Neural cell (in vitro differentiated cells): ENCODE data around the gene TFDP1. TPM values are rescaled to one million over a fixed set of nuclear protein-coding genes. Genes with fewer than 3 reads are reported as not detected.

Experiments
- H2AFZ ChIP-seq: fragments of 200-600, 300-800 bp; sonication (generic), shearing (Covaris generic); 2 replicates; pipeline ENCODE4 v1.6.0; 2014; ENCODE audit warnings: low read depth, mild to moderate bottlenecking, antibody characterized with exemption, low read length, moderate library complexity
- H3F3A ChIP-seq: fragments of 200-600 bp; shearing (Covaris generic); 2 replicates; pipeline ENCODE4 v1.6.1; 2016; ENCODE audit warnings: mild to moderate bottlenecking, moderate library complexity, mixed read lengths, antibody characterized with exemption, low read length; ENCODE audit not compliant: insufficient read depth, poor library complexity, severe bottlenecking
- H3K27ac ChIP-seq: fragments of 200-600, 300-800 bp; sonication (generic), shearing (Covaris generic); 2 replicates; pipeline ENCODE4 v1.5.1; 2014; ENCODE audit warnings: mild to moderate bottlenecking, low read length, moderate library complexity
- H3K27me3 ChIP-seq: fragments of 300-800, 200-600 bp; sonication (generic), shearing (Covaris generic); 2 replicates; pipeline ENCODE4 v1.6.0; 2014; ENCODE audit warnings: mild to moderate bottlenecking, low read depth, low read length, moderate library complexity; ENCODE audit not compliant: insufficient read depth
- H3K36me3 ChIP-seq: fragments of 300-800, 200-600 bp; sonication (generic), shearing (Covaris generic); 2 replicates; pipeline ENCODE4 v1.5.1; 2014; ENCODE audit warnings: mild to moderate bottlenecking, antibody characterized with exemption, low read length, moderate library complexity; ENCODE audit not compliant: insufficient read depth
- H3K4me2 ChIP-seq: fragments of 300-800, 200-600 bp; sonication (generic), shearing (Covaris generic); 2 replicates; pipeline ENCODE4 v1.6.0; 2014; ENCODE audit warnings: mild to moderate bottlenecking, low read length
- H3K4me3 ChIP-seq: fragments of 300-800, 200-600 bp; sonication (generic), shearing (Covaris generic); 2 replicates; pipeline ENCODE4 v1.5.1; 2014; ENCODE audit warnings: mild to moderate bottlenecking, low read length, moderate library complexity
- H3K79me2 ChIP-seq: fragments of 200-600 bp; shearing (Covaris generic); replicated peaks from 2 replicates; pipeline ENCODE4 v1.6.0; 2014; ENCODE audit warnings: mild to moderate bottlenecking, low read length, moderate library complexity; ENCODE audit not compliant: insufficient read depth
- H3K9ac ChIP-seq: fragments of 300-800, 200-600 bp; sonication (generic), shearing (Covaris generic); 2 replicates; pipeline ENCODE4 v1.6.1; 2016; ENCODE audit warnings: mild to moderate bottlenecking, low read length, mixed read lengths
- H3K9me2 ChIP-seq: fragments of 200-600 bp; shearing (Covaris generic); 2 replicates; pipeline ENCODE4 v1.6.1; 2016; ENCODE audit warnings: mild to moderate bottlenecking, low read length, mixed read lengths; ENCODE audit not compliant: insufficient read depth
- H3K9me3 ChIP-seq: fragments of 200-600, 300-800 bp; sonication (generic), shearing (Covaris generic); 2 replicates; pipeline ENCODE4 v1.6.1; 2016; ENCODE audit warnings: mild to moderate bottlenecking, mixed run types, low read length, moderate library complexity, mixed read lengths
- H4K20me1 ChIP-seq: fragments of 200-600 bp; shearing (Covaris generic); 2 replicates; pipeline ENCODE4 v1.6.1; 2016; ENCODE audit warnings: mild to moderate bottlenecking, mixed run types; ENCODE audit not compliant: insufficient read depth
- EP300 ChIP-seq: fragments of 450-650 bp; conservative IDR thresholded peaks from 2 replicates; pipeline ENCODE4 v1.6.1; 2014; ENCODE audit warnings: antibody characterized with exemption, mild to moderate bottlenecking, moderate library complexity; ENCODE audit not compliant: poor library complexity, severe bottlenecking
- EZH2 ChIP-seq: fragments of 200-600, 300-800 bp; shearing (Covaris generic), sonication (generic); IDR thresholded peaks from 2 replicates; pipeline ENCODE4 v1.6.1; 2014; ENCODE audit warnings: antibody characterized with exemption, low read length, borderline replicate concordance, mild to moderate bottlenecking; ENCODE audit not compliant: insufficient read depth, poor library complexity, severe bottlenecking
- MXI1 ChIP-seq: fragments of 450-650 bp; conservative IDR thresholded peaks from 2 replicates; pipeline ENCODE4 v1.6.1; 2014; ENCODE audit warnings: antibody characterized with exemption, mild to moderate bottlenecking; ENCODE audit not compliant: poor library complexity, severe bottlenecking
- POLR2AphosphoS5 ChIP-seq: IDR thresholded peaks from 2 replicates; pipeline ENCODE4 v1.6.1; 2012
- RAD21 ChIP-seq: fragments of 450-650 bp; conservative IDR thresholded peaks from 2 replicates; pipeline ENCODE4 v1.6.1; 2014; ENCODE audit warnings: antibody characterized with exemption, mild to moderate bottlenecking, moderate library complexity
- SMC3 ChIP-seq: fragments of 450-650 bp; conservative IDR thresholded peaks from 2 replicates; pipeline ENCODE4 v1.6.1; 2014; ENCODE audit warnings: antibody characterized with exemption, mild to moderate bottlenecking, moderate library complexity; ENCODE audit not compliant: poor library complexity
- TAF1 ChIP-seq: IDR thresholded peaks from 2 replicates; pipeline ENCODE4 v1.6.1; 2012; ENCODE audit warnings: low read depth
- polyA plus RNA-seq: library from polyadenylated mRNA; depleted of rRNA; stranded (reverse); fragments of >200 nt; gene quantifications from 2 replicates; pipeline ENCODE4 v1.2.3, GENCODE V29; 2014
- TF ChIP-seq, protein P1 (sequence below): IDR thresholded peaks from 2 replicates; pipeline ENCODE4 v1.6.1; 2012; ENCODE audit warnings: borderline replicate concordance
- TF ChIP-seq, protein P2 (sequence below): fragments of 450-650 bp; IDR thresholded peaks from 2 replicates; pipeline ENCODE4 v1.5.1; 2014; ENCODE audit warnings: antibody characterized with exemption, mild to moderate bottlenecking, moderate library complexity; ENCODE audit not compliant: poor library complexity, severe bottlenecking

The TFDP1 gene
- polyA plus RNA-seq, 1 donor from 2014 or later, result 81.2 TPM

DNA sequence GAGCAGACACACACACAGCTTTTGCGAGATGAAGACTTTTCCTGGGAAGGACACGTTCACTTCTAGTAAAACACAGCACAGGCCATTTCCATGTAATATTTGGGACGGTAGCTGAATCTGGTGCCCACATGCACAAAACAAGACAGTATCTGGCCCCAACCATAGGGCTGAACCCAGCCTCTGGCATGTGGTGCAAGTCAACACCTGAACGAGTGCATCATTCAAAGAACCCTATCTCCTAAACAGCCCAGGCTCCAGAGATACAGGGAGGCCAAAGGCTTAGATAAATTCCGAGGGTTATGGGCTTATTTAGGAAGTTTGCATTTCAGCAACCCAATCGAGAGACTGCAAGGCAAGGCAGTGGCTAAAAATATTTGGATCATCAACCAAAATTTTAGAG, 2.7 kb upstream of the TFDP1 start:
- Histone ChIP-seq H3K9me3 (no peaks in the 10 kb centered on the region), H3K36me3 (no peaks in the 10 kb centered on the region), H3K79me2 (peaks cover 11% of the 10 kb centered on the region), H3K9me2 (no peaks in the 10 kb centered on the region), H3K27me3 (no peaks in the 10 kb centered on the region), H4K20me1 (no peaks in the 10 kb centered on the region), H3F3A (no peaks in the 10 kb centered on the region), H3K4me2 (no peak overlapping the region), H3K9ac (no peak overlapping the region), H3K27ac (no peak overlapping the region), H3K4me3 (no peak overlapping the region), H2AFZ (no peak overlapping the region)
- TF ChIP-seq RAD21, result no peak
- TF ChIP-seq, protein P1, sequence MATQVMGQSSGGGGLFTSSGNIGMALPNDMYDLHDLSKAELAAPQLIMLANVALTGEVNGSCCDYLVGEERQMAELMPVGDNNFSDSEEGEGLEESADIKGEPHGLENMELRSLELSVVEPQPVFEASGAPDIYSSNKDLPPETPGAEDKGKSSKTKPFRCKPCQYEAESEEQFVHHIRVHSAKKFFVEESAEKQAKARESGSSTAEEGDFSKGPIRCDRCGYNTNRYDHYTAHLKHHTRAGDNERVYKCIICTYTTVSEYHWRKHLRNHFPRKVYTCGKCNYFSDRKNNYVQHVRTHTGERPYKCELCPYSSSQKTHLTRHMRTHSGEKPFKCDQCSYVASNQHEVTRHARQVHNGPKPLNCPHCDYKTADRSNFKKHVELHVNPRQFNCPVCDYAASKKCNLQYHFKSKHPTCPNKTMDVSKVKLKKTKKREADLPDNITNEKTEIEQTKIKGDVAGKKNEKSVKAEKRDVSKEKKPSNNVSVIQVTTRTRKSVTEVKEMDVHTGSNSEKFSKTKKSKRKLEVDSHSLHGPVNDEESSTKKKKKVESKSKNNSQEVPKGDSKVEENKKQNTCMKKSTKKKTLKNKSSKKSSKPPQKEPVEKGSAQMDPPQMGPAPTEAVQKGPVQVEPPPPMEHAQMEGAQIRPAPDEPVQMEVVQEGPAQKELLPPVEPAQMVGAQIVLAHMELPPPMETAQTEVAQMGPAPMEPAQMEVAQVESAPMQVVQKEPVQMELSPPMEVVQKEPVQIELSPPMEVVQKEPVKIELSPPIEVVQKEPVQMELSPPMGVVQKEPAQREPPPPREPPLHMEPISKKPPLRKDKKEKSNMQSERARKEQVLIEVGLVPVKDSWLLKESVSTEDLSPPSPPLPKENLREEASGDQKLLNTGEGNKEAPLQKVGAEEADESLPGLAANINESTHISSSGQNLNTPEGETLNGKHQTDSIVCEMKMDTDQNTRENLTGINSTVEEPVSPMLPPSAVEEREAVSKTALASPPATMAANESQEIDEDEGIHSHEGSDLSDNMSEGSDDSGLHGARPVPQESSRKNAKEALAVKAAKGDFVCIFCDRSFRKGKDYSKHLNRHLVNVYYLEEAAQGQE, result no peak
- no peak for TF ChIP-seq TAF1
- TF ChIP-seq MXI1, result no peak
- TF ChIP-seq, protein P2, sequence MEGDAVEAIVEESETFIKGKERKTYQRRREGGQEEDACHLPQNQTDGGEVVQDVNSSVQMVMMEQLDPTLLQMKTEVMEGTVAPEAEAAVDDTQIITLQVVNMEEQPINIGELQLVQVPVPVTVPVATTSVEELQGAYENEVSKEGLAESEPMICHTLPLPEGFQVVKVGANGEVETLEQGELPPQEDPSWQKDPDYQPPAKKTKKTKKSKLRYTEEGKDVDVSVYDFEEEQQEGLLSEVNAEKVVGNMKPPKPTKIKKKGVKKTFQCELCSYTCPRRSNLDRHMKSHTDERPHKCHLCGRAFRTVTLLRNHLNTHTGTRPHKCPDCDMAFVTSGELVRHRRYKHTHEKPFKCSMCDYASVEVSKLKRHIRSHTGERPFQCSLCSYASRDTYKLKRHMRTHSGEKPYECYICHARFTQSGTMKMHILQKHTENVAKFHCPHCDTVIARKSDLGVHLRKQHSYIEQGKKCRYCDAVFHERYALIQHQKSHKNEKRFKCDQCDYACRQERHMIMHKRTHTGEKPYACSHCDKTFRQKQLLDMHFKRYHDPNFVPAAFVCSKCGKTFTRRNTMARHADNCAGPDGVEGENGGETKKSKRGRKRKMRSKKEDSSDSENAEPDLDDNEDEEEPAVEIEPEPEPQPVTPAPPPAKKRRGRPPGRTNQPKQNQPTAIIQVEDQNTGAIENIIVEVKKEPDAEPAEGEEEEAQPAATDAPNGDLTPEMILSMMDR, result no peak
- no peak for TF ChIP-seq EP300
- TF ChIP-seq EZH2, result no peak
- no peak for TF ChIP-seq POLR2AphosphoS5
- TF ChIP-seq SMC3, result no peak

DNA sequence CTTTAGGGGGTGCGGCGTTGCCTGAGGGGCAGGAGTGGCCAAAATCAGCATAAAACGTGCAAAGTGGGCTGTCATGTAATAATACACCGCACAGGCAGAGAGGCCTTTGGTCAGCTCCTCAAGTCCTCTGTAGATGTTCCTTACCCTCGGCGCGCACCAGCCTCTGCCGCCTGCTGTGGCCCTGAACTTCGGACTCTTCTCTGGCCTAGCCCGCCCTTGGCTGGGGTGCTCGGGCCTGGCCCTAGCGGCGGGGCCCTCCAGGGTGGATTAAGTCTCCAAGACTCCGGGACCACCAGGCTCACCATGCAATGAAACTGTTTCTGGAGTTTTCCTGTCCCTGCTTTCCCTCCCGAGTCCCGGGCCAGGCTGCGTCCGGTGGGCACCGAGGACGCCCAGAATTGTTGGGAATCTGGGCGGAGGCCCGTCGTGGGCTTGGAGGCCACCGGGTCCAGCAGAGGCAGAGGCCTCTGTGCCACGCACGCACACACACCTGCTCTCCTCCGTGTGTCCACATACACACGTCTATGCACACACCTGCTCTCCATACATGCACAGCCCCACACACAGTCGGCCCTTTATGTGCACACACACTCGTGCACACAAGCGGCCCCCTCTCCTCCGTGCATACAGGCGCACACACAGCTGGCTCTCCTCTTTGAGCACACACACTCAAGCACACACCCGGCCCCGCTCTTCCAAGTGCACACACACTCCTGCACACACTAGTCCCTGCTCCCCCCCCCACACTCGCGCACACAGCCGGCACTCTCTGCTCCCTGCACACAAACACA, 1.5 kb upstream of the TFDP1 start:
- Histone ChIP-seq H2AFZ (no peak overlapping the region), H3F3A (no peaks in the 10 kb centered on the region), H3K27me3 (no peaks in the 10 kb centered on the region), H3K27ac (no peak overlapping the region), H3K9ac (no peak overlapping the region), H3K9me3 (no peaks in the 10 kb centered on the region), H3K4me3 (no peak overlapping the region), H3K36me3 (no peaks in the 10 kb centered on the region), H3K4me2 (no peak overlapping the region), H3K79me2 (peaks cover 22% of the 10 kb centered on the region), H4K20me1 (no peaks in the 10 kb centered on the region), H3K9me2 (no peaks in the 10 kb centered on the region)
- TF ChIP-seq RAD21 (no peak), POLR2AphosphoS5 (no peak), MXI1 (no peak), EZH2 (no peak), EP300 (no peak), SMC3 (no peak), TAF1 (no peak)
- TF ChIP-seq, protein P1, result no peak
- TF ChIP-seq, protein P2, result no peak
